ENCODE results near the gene PTPRK.

Gene PTPRK

GRCh38 chr6:128483472-128484135 is 36.8 kb downstream of the PTPRK start:
- no peaks in the 10 kb centered on the region for H3K36me3 ChIP-seq (replicated peaks; ENCODE audit: low read depth, low read length)
- H3K79me2 ChIP-seq (ENCODE audit: low read length), result no peaks in the 10 kb centered on the region

DNA sequence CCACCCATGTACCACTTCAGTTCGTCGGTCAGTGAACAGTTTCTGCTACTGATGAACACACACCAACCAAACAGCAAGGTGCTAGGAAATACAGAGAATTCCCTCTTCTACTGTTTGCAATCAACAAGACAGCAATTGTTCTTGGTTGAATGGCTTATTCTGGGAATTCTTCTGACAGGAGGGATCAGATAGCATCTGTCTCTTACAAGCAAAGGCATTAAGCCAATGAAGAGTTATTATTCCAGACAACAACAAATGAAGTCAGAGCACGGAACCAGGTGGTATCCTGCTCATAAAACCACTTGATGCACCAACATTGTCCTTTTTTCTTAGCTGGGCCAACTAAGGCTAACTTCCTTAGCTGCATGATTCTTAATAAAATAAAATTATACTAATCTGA is 37.8 kb downstream of the PTPRK start:
- Histone ChIP-seq H4K20me1 (ENCODE audit: insufficient read depth, low read length) (no peaks in the 10 kb centered on the region), H3K36me3 (replicated peaks; ENCODE audit: low read depth, low read length) (no peaks in the 10 kb centered on the region), H3K4me3 (ENCODE audit: low read length) (no peak overlapping the region), H3K4me1 (ENCODE audit: low read length) (peaks cover 5% of the 10 kb centered on the region), H3K27ac (ENCODE audit: low read length) (no peak overlapping the region), H3K79me2 (ENCODE audit: low read length) (no peaks in the 10 kb centered on the region), H3K9ac (ENCODE audit: low read length) (no peak overlapping the region), H3K9me3 (ENCODE audit: insufficient read depth, low read length) (no peaks in the 10 kb centered on the region), H3K4me2 (ENCODE audit: low read length) (no peak overlapping the region), H3K27me3 (ENCODE audit: low read depth, low read length) (no peaks in the 10 kb centered on the region), H2AFZ (ENCODE audit: low read depth, low read length) (no peak overlapping the region)
- TF ChIP-seq EZH2phosphoT487 (IDR thresholded peaks at IDR 0.05; ENCODE audit: low read depth), result no peak
- TF ChIP-seq, protein P1, sequence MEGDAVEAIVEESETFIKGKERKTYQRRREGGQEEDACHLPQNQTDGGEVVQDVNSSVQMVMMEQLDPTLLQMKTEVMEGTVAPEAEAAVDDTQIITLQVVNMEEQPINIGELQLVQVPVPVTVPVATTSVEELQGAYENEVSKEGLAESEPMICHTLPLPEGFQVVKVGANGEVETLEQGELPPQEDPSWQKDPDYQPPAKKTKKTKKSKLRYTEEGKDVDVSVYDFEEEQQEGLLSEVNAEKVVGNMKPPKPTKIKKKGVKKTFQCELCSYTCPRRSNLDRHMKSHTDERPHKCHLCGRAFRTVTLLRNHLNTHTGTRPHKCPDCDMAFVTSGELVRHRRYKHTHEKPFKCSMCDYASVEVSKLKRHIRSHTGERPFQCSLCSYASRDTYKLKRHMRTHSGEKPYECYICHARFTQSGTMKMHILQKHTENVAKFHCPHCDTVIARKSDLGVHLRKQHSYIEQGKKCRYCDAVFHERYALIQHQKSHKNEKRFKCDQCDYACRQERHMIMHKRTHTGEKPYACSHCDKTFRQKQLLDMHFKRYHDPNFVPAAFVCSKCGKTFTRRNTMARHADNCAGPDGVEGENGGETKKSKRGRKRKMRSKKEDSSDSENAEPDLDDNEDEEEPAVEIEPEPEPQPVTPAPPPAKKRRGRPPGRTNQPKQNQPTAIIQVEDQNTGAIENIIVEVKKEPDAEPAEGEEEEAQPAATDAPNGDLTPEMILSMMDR (IDR thresholded peaks at IDR 0.05; ENCODE audit: low read depth, low read length), result no peak

More at GRCh38 chr6:128483472-128484135, 36.8 kb downstream of the PTPRK start:
- no peak overlapping the region for H3K27ac ChIP-seq (ENCODE audit: low read length)
- no peaks in the 10 kb centered on the region for H3K4me1 ChIP-seq (ENCODE audit: low read length)
- no peak overlapping the region for H3K4me2 ChIP-seq (ENCODE audit: low read length)
- H3K9me3 ChIP-seq (ENCODE audit: insufficient read depth, low read length), result no peaks in the 10 kb centered on the region
- H3K9ac ChIP-seq (ENCODE audit: low read length), result no peak overlapping the region
- no peaks in the 10 kb centered on the region for H4K20me1 ChIP-seq (ENCODE audit: insufficient read depth, low read length)
- TF ChIP-seq EZH2phosphoT487 (IDR thresholded peaks at IDR 0.05; ENCODE audit: low read depth), result no peak
- TF ChIP-seq, protein P1 (IDR thresholded peaks at IDR 0.05; ENCODE audit: low read depth, low read length), result no peak
- H3K4me3 ChIP-seq (ENCODE audit: low read length), result no peak overlapping the region
- H3K27me3 ChIP-seq (ENCODE audit: low read depth, low read length), result no peaks in the 10 kb centered on the region
- no peak overlapping the region for H2AFZ ChIP-seq (ENCODE audit: low read depth, low read length)

GRCh38 chr6:128479991-128480390 is 40.4 kb downstream of the PTPRK start:
- no peak overlapping the region for H3K4me2 ChIP-seq (ENCODE audit: low read length)
- H3K27ac ChIP-seq (ENCODE audit: low read length), result no peak overlapping the region
- H3K27me3 ChIP-seq (ENCODE audit: low read depth, low read length), result no peaks in the 10 kb centered on the region
- no peaks in the 10 kb centered on the region for H3K36me3 ChIP-seq (replicated peaks; ENCODE audit: low read depth, low read length)
- no peak overlapping the region for H3K4me3 ChIP-seq (ENCODE audit: low read length)
- H3K9ac ChIP-seq (ENCODE audit: low read length), result no peak overlapping the region
- H3K4me1 ChIP-seq (ENCODE audit: low read length), result peaks cover 5% of the 10 kb centered on the region
- H2AFZ ChIP-seq (ENCODE audit: low read depth, low read length), result no peak overlapping the region
- no peaks in the 10 kb centered on the region for H3K9me3 ChIP-seq (ENCODE audit: insufficient read depth, low read length)
- TF ChIP-seq, protein P1 (IDR thresholded peaks at IDR 0.05; ENCODE audit: low read depth, low read length), result no peak
- no peak for TF ChIP-seq EZH2phosphoT487 (IDR thresholded peaks at IDR 0.05; ENCODE audit: low read depth)
- H4K20me1 ChIP-seq (ENCODE audit: insufficient read depth, low read length), result no peaks in the 10 kb centered on the region
- H3K79me2 ChIP-seq (ENCODE audit: low read length), result no peaks in the 10 kb centered on the region

DNA sequence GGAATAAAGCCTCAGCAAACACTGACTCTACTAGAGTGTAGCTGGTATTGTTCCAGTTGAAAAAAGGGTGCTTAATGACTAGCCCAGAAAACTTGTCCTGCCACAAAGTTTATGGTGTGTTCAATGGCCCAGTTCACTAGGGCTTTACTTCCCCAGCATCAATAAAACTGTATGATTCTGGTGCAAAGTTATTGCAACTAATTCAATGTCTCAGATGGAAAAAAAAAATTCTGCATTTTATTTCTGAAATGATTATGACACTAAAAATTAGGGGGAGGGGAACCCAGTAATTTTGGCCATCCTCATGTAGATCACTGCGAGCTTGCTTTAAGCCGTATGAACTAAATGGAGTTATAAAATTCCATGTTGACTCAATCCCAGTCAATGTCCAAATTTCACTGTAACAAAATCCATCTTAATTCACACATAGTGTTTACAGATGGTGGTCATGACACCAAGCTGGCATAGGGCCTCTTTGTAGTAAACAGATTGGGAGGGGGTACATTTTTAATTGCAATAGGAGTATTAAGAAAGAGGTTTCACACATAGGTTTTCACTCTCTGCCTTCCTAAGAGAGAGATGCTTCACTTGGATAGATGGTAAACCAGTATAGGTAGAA is 41.2 kb downstream of the PTPRK start:
- no peak overlapping the region for H3K4me2 ChIP-seq (ENCODE audit: low read length)

More for the DNA sequence above, 41.2 kb downstream of the PTPRK start:
- H3K9me3 ChIP-seq (ENCODE audit: insufficient read depth, low read length), result no peaks in the 10 kb centered on the region
- H3K9ac ChIP-seq (ENCODE audit: low read length), result no peak overlapping the region
- H2AFZ ChIP-seq (ENCODE audit: low read depth, low read length), result peak overlapping the region; percentile 90; the same call in 1 of the 2 replicates
- no peaks in the 10 kb centered on the region for H3K36me3 ChIP-seq (replicated peaks; ENCODE audit: low read depth, low read length)
- H3K79me2 ChIP-seq (ENCODE audit: low read length), result no peaks in the 10 kb centered on the region
- no peaks in the 10 kb centered on the region for H3K27me3 ChIP-seq (ENCODE audit: low read depth, low read length)
- no peaks in the 10 kb centered on the region for H4K20me1 ChIP-seq (ENCODE audit: insufficient read depth, low read length)
- TF ChIP-seq EZH2phosphoT487 (IDR thresholded peaks at IDR 0.05; ENCODE audit: low read depth), result no peak
- TF ChIP-seq, protein P1 (IDR thresholded peaks at IDR 0.05; ENCODE audit: low read depth, low read length), result no peak
- no peak overlapping the region for H3K4me3 ChIP-seq (ENCODE audit: low read length)
- H3K27ac ChIP-seq (ENCODE audit: low read length), result no peak overlapping the region
- peaks cover 5% of the 10 kb centered on the region for H3K4me1 ChIP-seq (ENCODE audit: low read length)

All from OCI-LY3 (cell line).